H1 (cell line): ENCODE measurements around the gene NEGR1. TPM values are rescaled to one million over a fixed set of nuclear protein-coding genes. Genes with fewer than 3 reads are reported as not detected.

Source experiments
- CTCF ChIA-PET: fragments of 300-600 bp; sonication (Branson Sonifier 250); formaldehyde crosslinking; loops from one replicate; lab custom pipeline; 2021; ENCODE audit not compliant: partially characterized antibody; lab: Charles Lee
- POLR2A ChIA-PET: fragments of 300-600 bp; sonication (Branson Sonifier 250); formaldehyde crosslinking; loops from one replicate; lab custom pipeline; 2021; ENCODE audit warnings: inconsistent platforms; ENCODE audit not compliant: partially characterized antibody; lab: Charles Lee
- DNase-seq, 2 experiments: peaks; one replicate each; pipeline versions ENCODE4 v3.0.0 to v3.0.0-alpha.2; 2010 to 2022; ENCODE audit warnings: low spot score in 2 of 2, low read depth in 1 of 2, mixed read lengths in 1 of 2
- FAIRE-seq: peaks from 2 replicates; lab custom pipeline; 2011; peaks lifted over from hg19 to GRCh38; lab: Jason Lieb, UNC
- H2AFZ ChIP-seq: 2 replicates; pipeline ENCODE4 v1.8.1; 2012; ENCODE audit warnings: low read length, inconsistent platforms
- H2AK5ac ChIP-seq: 2 replicates; pipeline ENCODE4 v1.6.1; 2013; ENCODE audit warnings: low read depth, low read length
- H2BK120ac ChIP-seq: replicated peaks from 2 replicates; pipeline ENCODE3; 2013; ENCODE audit warnings: low read depth, low read length, inconsistent platforms
- H2BK12ac ChIP-seq: 2 replicates; pipeline ENCODE4 v1.6.1; 2013; ENCODE audit warnings: low read depth, low read length
- H2BK15ac ChIP-seq: 2 replicates; pipeline ENCODE4 v1.6.1; 2013; ENCODE audit warnings: low read length
- H2BK20ac ChIP-seq: 2 replicates; pipeline ENCODE4 v1.6.1; 2013; ENCODE audit warnings: low read length
- H2BK5ac ChIP-seq: 2 replicates; pipeline ENCODE4 v1.6.1; 2013; ENCODE audit warnings: low read depth, low read length
- H3K14ac ChIP-seq: 2 replicates; pipeline ENCODE4 v1.6.1; 2013; ENCODE audit warnings: inconsistent platforms; ENCODE audit not compliant: insufficient read length
- H3K18ac ChIP-seq: 2 replicates; pipeline ENCODE4 v1.6.1; 2013; ENCODE audit warnings: low read length; ENCODE audit errors: extremely low read depth
- H3K23ac ChIP-seq: 2 replicates; pipeline ENCODE4 v1.6.1; 2013; ENCODE audit warnings: inconsistent platforms; ENCODE audit not compliant: insufficient read length
- H3K23me2 ChIP-seq: 2 replicates; pipeline ENCODE4 v1.6.1; 2013; ENCODE audit warnings: low read depth, low read length
- H3K27ac ChIP-seq: 2 replicates; pipeline ENCODE4 v1.6.1; 2011; ENCODE audit warnings: low read depth, low read length, inconsistent platforms
- H3K27me3 ChIP-seq, 4 experiments: replicated peaks in 1 of 4; 1 replicate in 1 of 4; 2 replicates in 3 of 4; pipeline versions ENCODE4 v1.6.1 to v1.8.1; 2011 to 2013; ENCODE audit warnings: low read length in 3 of 4, mild to moderate bottlenecking in 3 of 4, inconsistent platforms in 2 of 4, mixed read lengths in 2 of 4, moderate library complexity in 1 of 4; ENCODE audit not compliant: control insufficient read depth in 3 of 4, insufficient read depth in 3 of 4; ENCODE audit errors: extremely low read depth in 1 of 4
- H3K36me3 ChIP-seq, 4 experiments: 2 replicates each; pipeline versions ENCODE4 v1.6.1 to v1.8.1; 2011 to 2013; ENCODE audit warnings: mild to moderate bottlenecking in 4 of 4, low read length in 3 of 4, moderate library complexity in 2 of 4, control low read depth in 1 of 4, inconsistent platforms in 1 of 4; ENCODE audit not compliant: insufficient read depth in 4 of 4, control insufficient read depth in 2 of 4
- H3K4ac ChIP-seq: replicated peaks from 2 replicates; pipeline ENCODE3; 2013; ENCODE audit warnings: low read length, low read depth, mixed read lengths, inconsistent platforms; ENCODE audit not compliant: insufficient read length
- H3K4me1 ChIP-seq, 4 experiments: replicated peaks in 1 of 4; 1 replicate in 1 of 4; 2 replicates in 3 of 4; pipeline versions ENCODE4 v1.6.1 to v1.8.1; 2011 to 2013; ENCODE audit warnings: low read length in 3 of 4, inconsistent platforms in 2 of 4, mixed read lengths in 1 of 4; ENCODE audit not compliant: insufficient read depth in 4 of 4, control insufficient read depth in 3 of 4
- H3K4me2 ChIP-seq, 2 experiments: 2 replicates each; pipeline versions ENCODE4 v1.6.1 to v1.8.1; 2011 to 2013; ENCODE audit warnings: low read depth in 2 of 2, low read length in 2 of 2, control low read depth in 1 of 2, inconsistent platforms in 1 of 2, mild to moderate bottlenecking in 1 of 2; ENCODE audit not compliant: insufficient read depth in 1 of 2
- H3K4me3 ChIP-seq, 4 experiments: fragments of 200-600, 300-600 bp in 1 of 4; sonication (generic), shearing (Covaris generic), sonication (Bioruptor Twin) in 1 of 4; 2 replicates each; pipeline versions ENCODE4 v1.5.1 to v1.8.1; 2011 to 2016; ENCODE audit warnings: low read length in 4 of 4, low read depth in 3 of 4, control low read depth in 2 of 4, inconsistent platforms in 2 of 4, mild to moderate bottlenecking in 2 of 4, mixed read lengths in 1 of 4, moderate library complexity in 1 of 4; ENCODE audit not compliant: insufficient read depth in 2 of 4; ENCODE audit errors: extremely low read depth in 1 of 4
- H3K56ac ChIP-seq: replicated peaks from 2 replicates; pipeline ENCODE3; 2013; ENCODE audit warnings: low read depth, mild to moderate bottlenecking, mixed read lengths, low read length, inconsistent platforms; ENCODE audit not compliant: insufficient read length
- H3K79me1 ChIP-seq: 2 replicates; pipeline ENCODE4 v1.6.1; 2013; ENCODE audit warnings: low read depth, low read length, control low read depth
- H3K79me2 ChIP-seq, 2 experiments: 2 replicates each; pipeline versions ENCODE4 v1.6.1 to v1.8.1; 2012 to 2013; ENCODE audit warnings: low read length in 2 of 2, mild to moderate bottlenecking in 2 of 2, inconsistent platforms in 1 of 2; ENCODE audit not compliant: insufficient read depth in 2 of 2, control insufficient read depth in 1 of 2
- H3K9ac ChIP-seq, 4 experiments: replicated peaks in 1 of 4; 1 replicate in 1 of 4; 2 replicates in 3 of 4; pipeline versions ENCODE4 v1.6.1 to v1.8.1; 2011 to 2013; ENCODE audit warnings: low read depth in 3 of 4, low read length in 3 of 4, control low read depth in 2 of 4, mild to moderate bottlenecking in 2 of 4, moderate library complexity in 2 of 4, inconsistent platforms in 1 of 4; ENCODE audit errors: extremely low read depth in 1 of 4
- H3K9me3 ChIP-seq, 2 experiments: 2 replicates each; pipeline versions ENCODE4 v1.6.1 to v1.8.1; 2012 to 2013; ENCODE audit warnings: mild to moderate bottlenecking in 2 of 2, moderate library complexity in 2 of 2, control low read depth in 1 of 2, inconsistent platforms in 1 of 2, low read depth in 1 of 2, low read length in 1 of 2, mixed read lengths in 1 of 2; ENCODE audit not compliant: insufficient read depth in 2 of 2
- H4K20me1 ChIP-seq, 2 experiments: replicated peaks in 1 of 2; 2 replicates each; pipeline versions ENCODE3 to v1.8.1; 2011 to 2013; ENCODE audit warnings: inconsistent platforms in 2 of 2, low read length in 2 of 2, mild to moderate bottlenecking in 1 of 2; ENCODE audit not compliant: insufficient read depth in 2 of 2, control insufficient read depth in 1 of 2
- H4K5ac ChIP-seq: 2 replicates; pipeline ENCODE4 v1.6.1; 2013; ENCODE audit warnings: low read length, low read depth, mixed read lengths, inconsistent platforms; ENCODE audit not compliant: insufficient read length
- H4K8ac ChIP-seq: 2 replicates; pipeline ENCODE4 v1.8.0; 2013; ENCODE audit warnings: mild to moderate bottlenecking, moderate library complexity, low read length, inconsistent platforms; ENCODE audit not compliant: insufficient read depth; ENCODE audit errors: extremely low read depth
- H4K91ac ChIP-seq: replicated peaks from 2 replicates; pipeline ENCODE3; 2013; ENCODE audit warnings: low read length, mixed read lengths, inconsistent platforms; ENCODE audit not compliant: insufficient read length
- ASH2L ChIP-seq: fragments of 200-600, 300-600 bp; sonication (generic); IDR thresholded peaks from one replicate; pipeline ENCODE4 v1.7.1; 2017; ENCODE audit warnings: low read length
- ATF2 ChIP-seq: IDR thresholded peaks from 2 replicates; pipeline ENCODE4 v1.6.1; 2012; ENCODE audit warnings: low read length, inconsistent platforms
- CREB1 ChIP-seq: IDR thresholded peaks from 2 replicates; pipeline ENCODE4 v1.6.1; 2012; ENCODE audit warnings: inconsistent platforms
- HDAC2 ChIP-seq, 2 experiments: fragments of 300-600 bp in 1 of 2; sonication (generic) in 1 of 2; IDR thresholded peaks; 2 replicates each; pipeline ENCODE4 v1.6.1; 2011 to 2012; ENCODE audit warnings: low read depth in 2 of 2, low read length in 2 of 2, mild to moderate bottlenecking in 2 of 2, moderate library complexity in 2 of 2, borderline replicate concordance in 1 of 2, inconsistent platforms in 1 of 2
- KDM4A ChIP-seq: IDR thresholded peaks from one replicate; pipeline ENCODE4 v1.7.1; 2012; ENCODE audit warnings: low read depth, mild to moderate bottlenecking, moderate library complexity, low read length, inconsistent platforms; ENCODE audit not compliant: severe bottlenecking
- KDM5A ChIP-seq: fragments of 200-600 bp; IDR thresholded peaks from 2 replicates; pipeline ENCODE4 v1.7.1; 2012; ENCODE audit warnings: mild to moderate bottlenecking, low read length, inconsistent platforms, mixed read lengths
- NANOG ChIP-seq: IDR thresholded peaks from 2 replicates; pipeline ENCODE4 v1.6.1; 2011; ENCODE audit warnings: low read length, low read depth, mild to moderate bottlenecking, inconsistent platforms; ENCODE audit not compliant: insufficient read depth, poor library complexity, severe bottlenecking
- RFX5 ChIP-seq: IDR thresholded peaks from 2 replicates; pipeline ENCODE4 v1.6.1; 2011; ENCODE audit warnings: low read depth, low read length, improper control_type of control experiment, borderline replicate concordance
- RNF2 ChIP-seq: fragments of 200-900, 300-1000 bp; sonication (generic); IDR thresholded peaks from 2 replicates; pipeline ENCODE4 v1.7.1; 2016; ENCODE audit warnings: borderline replicate concordance, low read depth, mild to moderate bottlenecking, antibody characterized with exemption, low read length; ENCODE audit not compliant: poor library complexity, severe bottlenecking; ENCODE audit errors: missing control alignments
- SIN3A ChIP-seq, 2 experiments: IDR thresholded peaks in 1 of 2; conservative IDR thresholded peaks in 1 of 2; 2 replicates each; pipeline ENCODE4 v1.6.1; 2011 to 2012; ENCODE audit warnings: low read length in 2 of 2, improper control_type of control experiment in 1 of 2, low read depth in 1 of 2, mild to moderate bottlenecking in 1 of 2
- SIRT6 ChIP-seq: IDR thresholded peaks from one replicate; pipeline ENCODE4 v1.7.1; 2012; ENCODE audit warnings: low read length, inconsistent platforms
- SRF ChIP-seq: IDR thresholded peaks from 2 replicates; pipeline ENCODE4 v1.6.1; 2011; ENCODE audit warnings: mild to moderate bottlenecking, low read depth, low read length, moderate library complexity
- WGBS, 2 experiments: shearing (Covaris generic) in 1 of 2; methylation state at CpG; one replicate each; pipeline versions ENCODE4 v1.1.6 to v1.1.7; 2013 to 2015; ENCODE audit warnings: low lambda C conversion rate in 2 of 2, mixed read lengths in 2 of 2, inconsistent platforms in 1 of 2, low coverage in 1 of 2, missing lambda C conversion rate in 1 of 2; ENCODE audit not compliant: insufficient replicate concordance in 2 of 2, insufficient coverage in 1 of 2, insufficient read length in 1 of 2; ENCODE audit errors: extremely low coverage in 1 of 2, missing lambda C conversion rate in 1 of 2; 5-methylcytosine and 5-hydroxymethylcytosine counted together
- polyA plus RNA-seq, 7 experiments: library from polyadenylated mRNA; depleted of rRNA in 3 of 7; stranded (reverse) in 5 of 7; unstranded in 2 of 7; fragments of >200 nt in 5 of 7; fragments of 200-250 nt in 2 of 7; gene quantifications; 1 replicate in 5 of 7; 2 replicates in 1 of 7; 4 replicates in 1 of 7; pipeline versions ENCODE4 v1.2.1 to v1.2.3, GENCODE V29; 2011 to 2013; ENCODE audit warnings: missing spikeins in 2 of 7, mixed read lengths in 2 of 7
- total RNA-seq: library from RNA; stranded (reverse); fragmentation: NEBNext Ultra II Directional; extraction: Animal tissue kit (Norgen Biotek cat#: 25700); gene quantifications from 2 replicates; pipeline ENCODE4 v1.2.1, GENCODE V29; 2021

Gene NEGR1
- total and polyA plus RNA-seq, 2 of the 8 experiments (the other 6 are each of a cell fraction or from before 2014, with no cell fraction given): 0.71 to 1.3 TPM

GRCh38 chr1:72322910-72323309 is 40.6 kb upstream of the NEGR1 start:
- Histone ChIP-seq H3K9me3 (no peaks in the 10 kb centered on the region), H3K23me2 (no peaks in the 10 kb centered on the region), H2BK20ac (no peak overlapping the region), H3K18ac (no peak overlapping the region), H3K14ac (no peak overlapping the region), H2BK12ac (no peak overlapping the region), H2AK5ac (no peak overlapping the region), H2AFZ (no peak overlapping the region), H3K4ac (no peak overlapping the region), H3K36me3 (no peaks in the 10 kb centered on the region), H2BK120ac (no peak overlapping the region), H4K20me1 (no peaks in the 10 kb centered on the region), H3K9ac (no peak overlapping the region), H3K4me1 (no peaks in the 10 kb centered on the region), H4K5ac (no peak overlapping the region), H3K4me3 (no peak overlapping the region), H4K91ac (no peak overlapping the region), H3K79me2 (no peaks in the 10 kb centered on the region), H3K27ac (no peak overlapping the region), H3K4me2 (no peak overlapping the region), H2BK5ac (no peak overlapping the region), H3K23ac (no peak overlapping the region), H3K27me3 (no peaks in the 10 kb centered on the region), H2BK15ac (no peak overlapping the region), H3K79me1 (no peaks in the 10 kb centered on the region), H3K56ac (no peak overlapping the region), H4K8ac (no peak overlapping the region)
- no CpG with 5 or more reads among the region's 3 CpGs for WGBS, 2 experiments
- FAIRE-seq (no peak), DNase-seq (no peak)
- ChIA-PET CTCF (no interaction called here), POLR2A (no interaction called here)
- TF ChIP-seq SIRT6 (no peak), HDAC2 (IDR thresholded peaks at IDR 0.05; ENCODE audit: borderline replicate concordance in 1 of 2, low read depth in 2 of 2, low read length in 2 of 2) (no peak), SIN3A (conservative IDR thresholded peaks at IDR 0.05 in 1 of 2, IDR thresholded peaks at IDR 0.05 in 1 of 2; ENCODE audit: low read depth in 1 of 2, low read length in 2 of 2) (no peak), NANOG (no peak), KDM5A (no peak), ATF2 (no peak), KDM4A (no peak), SRF (no peak), ASH2L (no peak), RFX5 (no peak), RNF2 (no peak), CREB1 (no peak)
